ENCODE results near the gene STAT5A. TPM values are rescaled to one million over a fixed set of nuclear protein-coding genes. Genes with fewer than 3 reads are reported as not detected.
"Not testable (repeated sequence)": the region's sequence is repeated elsewhere in the genome, so short reads cannot be mapped to it uniquely, and the experiment has no call there.

The STAT5A gene
- total RNA-seq: 10 to 100 TPM in 3 of 4 donors, 1 to 10 TPM in 1; 7.3 to 34.3 (median 14.0) TPM

DNA sequence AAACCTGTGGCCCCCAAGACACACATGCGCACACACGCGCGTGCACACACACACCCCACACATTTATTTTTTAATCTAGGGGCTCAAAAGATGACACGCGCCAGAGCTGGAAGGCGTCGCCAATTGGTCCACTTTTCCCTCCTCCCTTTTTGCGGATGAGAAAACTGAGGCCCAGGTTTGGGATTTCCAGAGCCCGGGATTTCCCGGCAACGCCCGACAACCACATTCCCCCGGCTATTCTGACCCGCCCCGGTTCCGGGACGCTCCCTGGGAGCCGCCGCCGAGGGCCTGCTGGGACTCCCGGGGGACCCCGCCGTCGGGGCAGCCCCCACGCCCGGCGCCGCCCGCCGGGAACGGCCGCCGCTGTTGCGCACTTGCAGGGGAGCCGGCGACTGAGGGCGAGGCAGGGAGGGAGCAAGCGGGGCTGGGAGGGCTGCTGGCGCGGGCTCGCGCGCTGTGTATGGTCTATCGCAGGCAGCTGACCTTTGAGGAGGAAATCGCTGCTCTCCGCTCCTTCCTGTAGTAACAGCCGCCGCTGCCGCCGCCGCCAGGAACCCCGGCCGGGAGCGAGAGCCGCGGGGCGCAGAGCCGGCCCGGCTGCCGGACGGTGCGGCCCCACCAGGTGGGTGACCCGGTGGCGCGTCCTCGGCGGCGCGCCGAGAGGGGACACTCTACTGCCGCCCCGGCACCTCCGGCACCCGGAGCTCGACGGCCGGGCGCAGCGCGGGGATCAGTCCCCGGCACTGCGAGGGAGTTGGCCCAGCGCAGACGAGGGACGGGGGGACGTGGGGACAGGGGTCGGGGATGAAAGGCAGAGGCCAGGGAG lies at the start of gene STAT5A:
STAT5A (plus strand) TSS at position 522 of the 826 bp plus-strand sequence. CDS start 914 bp downstream, outside the sequence.
- peaks cover 0 to 16% (median 0%) of the 10 kb centered on the region in 3 donors for H3K36me3 ChIP-seq
- H3K27me3 ChIP-seq: no peaks in the 10 kb centered on the region
- 12 to 15% methylated on average over 9 to 10 of the region's 88 CpGs for WGBS, 2 donors
- H3K27ac ChIP-seq: peak within 1 kb of the TSS; percentile 79 to 94 (median 87)
- H3K9me3 ChIP-seq: no peaks in the 10 kb centered on the region
- H3K4me3 ChIP-seq: peak within 1 kb of the TSS; percentile 55 to 85 (median 62)
- peaks cover 34 to 69% (median 35%) of the 10 kb centered on the region in 3 donors for H3K4me1 ChIP-seq
- peak in 2 of 4 donors; percentile 90 to 91 for TF ChIP-seq POLR2A (IDR thresholded peaks at IDR 0.05)
- TF ChIP-seq, protein P1, sequence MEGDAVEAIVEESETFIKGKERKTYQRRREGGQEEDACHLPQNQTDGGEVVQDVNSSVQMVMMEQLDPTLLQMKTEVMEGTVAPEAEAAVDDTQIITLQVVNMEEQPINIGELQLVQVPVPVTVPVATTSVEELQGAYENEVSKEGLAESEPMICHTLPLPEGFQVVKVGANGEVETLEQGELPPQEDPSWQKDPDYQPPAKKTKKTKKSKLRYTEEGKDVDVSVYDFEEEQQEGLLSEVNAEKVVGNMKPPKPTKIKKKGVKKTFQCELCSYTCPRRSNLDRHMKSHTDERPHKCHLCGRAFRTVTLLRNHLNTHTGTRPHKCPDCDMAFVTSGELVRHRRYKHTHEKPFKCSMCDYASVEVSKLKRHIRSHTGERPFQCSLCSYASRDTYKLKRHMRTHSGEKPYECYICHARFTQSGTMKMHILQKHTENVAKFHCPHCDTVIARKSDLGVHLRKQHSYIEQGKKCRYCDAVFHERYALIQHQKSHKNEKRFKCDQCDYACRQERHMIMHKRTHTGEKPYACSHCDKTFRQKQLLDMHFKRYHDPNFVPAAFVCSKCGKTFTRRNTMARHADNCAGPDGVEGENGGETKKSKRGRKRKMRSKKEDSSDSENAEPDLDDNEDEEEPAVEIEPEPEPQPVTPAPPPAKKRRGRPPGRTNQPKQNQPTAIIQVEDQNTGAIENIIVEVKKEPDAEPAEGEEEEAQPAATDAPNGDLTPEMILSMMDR (IDR thresholded peaks at IDR 0.05): peak in 2 of 6 experiments; percentile 6 to 12
- peak; percentile 43 for DNase-seq
- intact Hi-C loops (cut with DNase I): no loop called here

DNA sequence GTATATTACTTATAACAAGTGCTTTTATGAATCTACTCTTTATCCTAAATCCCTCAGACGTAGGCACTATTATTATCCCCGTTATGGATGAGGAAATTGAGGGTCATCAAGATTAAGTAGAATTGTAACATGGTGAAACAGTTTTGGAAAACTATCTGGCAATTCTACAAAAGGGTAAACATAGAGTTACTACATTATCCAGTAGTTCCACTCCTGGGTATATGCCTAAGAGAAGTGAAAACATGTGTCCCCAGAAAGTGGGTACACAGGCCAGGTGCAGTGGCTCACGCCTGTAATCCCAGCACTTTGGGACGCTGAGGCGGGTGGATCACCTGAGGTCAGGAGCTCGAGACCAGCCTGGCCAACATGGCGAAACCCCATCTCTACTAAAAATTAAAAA lies 48.7 kb upstream of the STAT5A start:
- H3K36me3 ChIP-seq; DNase-seq; H3K9me3 ChIP-seq; H3K27ac ChIP-seq; intact Hi-C loops (cut with DNase I); H3K4me3 ChIP-seq; H3K27me3 ChIP-seq: not testable (repeated sequence)
- H3K4me1 ChIP-seq: peaks cover 0 to 14% (median 0%) of the 10 kb centered on the region in 3 donors
- WGBS, 2 donors: 88 to 89% methylated on average over 7 of the region's 7 CpGs

DNA sequence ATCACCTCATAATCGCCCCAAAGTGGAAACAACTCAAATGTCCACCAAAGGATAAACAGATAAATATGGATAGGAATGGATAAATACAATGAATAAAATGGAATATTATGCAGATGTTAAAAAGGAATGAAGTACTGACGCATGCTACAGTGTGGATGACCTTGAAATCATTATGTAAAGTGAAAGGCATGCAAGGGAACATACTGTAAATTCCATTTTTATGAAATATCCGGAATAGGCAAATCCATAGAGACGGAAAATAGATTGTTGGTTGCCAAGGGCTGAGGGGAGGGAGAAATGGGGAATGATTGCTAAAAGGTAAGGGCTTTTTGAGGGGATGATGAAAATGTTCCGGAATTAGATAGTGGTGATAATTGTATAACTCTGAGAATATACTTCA lies 48.1 kb upstream of the STAT5A start:
- intact Hi-C loops (cut with DNase I): no loop called here
- 78 to 86% methylated on average over 5 of the region's 5 CpGs for WGBS, 2 donors

DNA sequence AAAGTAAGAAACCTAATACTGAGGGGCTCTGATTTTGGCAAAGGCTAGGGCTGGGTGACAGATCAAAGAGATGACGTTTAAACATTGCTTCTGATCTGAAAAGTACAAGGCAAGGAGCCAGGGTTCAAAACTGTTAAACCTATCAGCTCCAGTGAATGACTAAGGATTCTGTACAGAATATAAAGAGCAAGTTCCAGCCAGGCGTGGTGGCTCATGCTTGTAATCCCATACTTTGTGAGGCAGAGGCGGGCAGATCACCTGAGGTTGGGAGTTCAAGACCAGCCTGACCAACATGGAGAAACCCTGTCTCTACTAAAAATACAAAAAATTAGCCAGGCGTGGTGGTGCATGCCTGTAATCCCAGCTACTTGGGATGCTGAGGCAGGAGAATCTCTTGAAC lies 47.4 kb upstream of the STAT5A start:
- peaks cover 0 to 17% (median 0%) of the 10 kb centered on the region in 3 donors for H3K4me1 ChIP-seq
- H3K36me3 ChIP-seq; intact Hi-C loops (cut with DNase I); DNase-seq; H3K27me3 ChIP-seq; H3K9me3 ChIP-seq; H3K4me3 ChIP-seq; H3K27ac ChIP-seq: not testable (repeated sequence)
- WGBS, 2 donors: 62% methylated on average over 4 of the region's 4 CpGs

More for the DNA sequence above, 48.1 kb upstream of the STAT5A start:
- TF ChIP-seq, protein P1 (IDR thresholded peaks at IDR 0.05): no peak
- no peak for TF ChIP-seq POLR2A (IDR thresholded peaks at IDR 0.05)
- no peaks in the 10 kb centered on the region for H3K27me3 ChIP-seq
- H3K9me3 ChIP-seq: no peaks in the 10 kb centered on the region
- H3K27ac ChIP-seq: no peak overlapping the region
- no peaks in the 10 kb centered on the region for H3K36me3 ChIP-seq
- no peak overlapping the region for H3K4me3 ChIP-seq
- peaks cover 0 to 14% (median 0%) of the 10 kb centered on the region in 3 donors for H3K4me1 ChIP-seq
- DNase-seq: no peak

DNA sequence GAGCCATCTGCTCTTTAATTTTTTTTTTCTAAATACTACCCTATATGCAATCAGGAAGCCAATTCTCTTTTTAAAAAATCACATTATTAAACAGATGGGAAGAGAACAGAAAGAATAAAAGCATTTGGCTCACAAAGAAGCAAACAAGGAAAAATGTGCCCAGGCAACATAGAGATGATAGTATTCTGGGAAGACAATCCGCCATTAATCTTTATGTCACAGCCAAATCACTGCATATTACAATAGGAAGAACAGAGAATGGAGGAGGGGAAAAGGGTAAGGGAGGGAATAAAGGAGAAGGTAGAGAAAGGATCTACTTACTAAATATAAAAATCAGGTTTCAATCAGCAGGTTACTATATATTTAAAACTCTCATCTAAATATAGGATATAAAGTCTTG lies 46.4 kb upstream of the STAT5A start:
- Histone ChIP-seq H3K27ac (no peak overlapping the region), H3K4me3 (no peak overlapping the region), H3K4me1 (peaks cover 0 to 27% (median 3%) of the 10 kb centered on the region in 3 donors), H3K36me3 (no peaks in the 10 kb centered on the region), H3K9me3 (no peaks in the 10 kb centered on the region), H3K27me3 (no peaks in the 10 kb centered on the region)
- no peak for DNase-seq
- 91 to 100% methylated on average over 1 of the region's 1 CpG for WGBS, 2 donors
- TF ChIP-seq, protein P1 (IDR thresholded peaks at IDR 0.05): no peak
- no peak for TF ChIP-seq POLR2A (IDR thresholded peaks at IDR 0.05)
- intact Hi-C loops (cut with DNase I): no loop called here

DNA sequence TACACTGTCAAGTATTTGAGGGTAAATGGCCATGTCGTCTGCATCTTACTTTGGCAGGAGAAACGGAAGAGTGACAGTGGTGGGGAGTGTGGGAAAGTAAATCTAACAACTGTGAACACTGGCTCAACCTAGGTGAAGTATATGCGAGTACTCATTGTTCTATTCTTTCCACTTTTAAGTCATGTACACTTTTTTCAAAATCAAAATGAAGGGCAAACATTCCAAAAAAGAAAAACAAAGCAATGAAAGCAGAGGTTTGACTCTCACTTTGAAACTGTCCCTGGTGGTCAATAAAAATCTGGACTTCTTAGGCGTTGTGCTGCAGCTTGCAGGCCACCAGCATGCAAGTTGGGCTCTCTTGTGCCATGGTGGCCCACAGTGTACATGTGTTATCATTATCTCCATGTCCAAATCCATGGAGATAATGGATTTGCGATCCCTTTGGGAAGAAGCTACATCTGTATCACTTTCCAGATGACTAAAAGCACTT lies 44.8 kb upstream of the STAT5A start:
- Histone ChIP-seq H3K36me3 (no peaks in the 10 kb centered on the region), H3K27ac (no peak overlapping the region)
- intact Hi-C loops (cut with DNase I): no loop called here

DNA sequence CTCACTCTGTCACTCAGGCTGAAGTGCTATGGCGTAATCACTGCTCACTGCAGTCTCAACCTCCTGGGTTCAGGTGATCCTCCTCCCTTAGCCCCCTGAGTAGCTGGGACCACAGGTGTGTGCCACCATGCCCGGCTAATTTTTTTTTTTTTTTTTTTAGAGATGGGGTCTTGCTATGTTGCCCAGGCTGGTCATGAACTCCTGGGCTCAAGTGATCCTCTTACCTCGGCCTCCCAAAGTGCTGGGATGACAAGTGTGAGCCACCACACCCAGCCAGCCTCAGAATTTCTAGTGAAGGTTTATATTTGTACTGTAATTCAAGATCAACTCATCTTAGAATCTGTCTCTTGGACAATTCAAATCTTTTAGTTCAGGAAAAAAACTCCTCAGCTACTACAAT lies 44.2 kb upstream of the STAT5A start:
- H3K4me3 ChIP-seq; H3K27ac ChIP-seq; H3K27me3 ChIP-seq; DNase-seq; H3K9me3 ChIP-seq; intact Hi-C loops (cut with DNase I); H3K36me3 ChIP-seq: not testable (repeated sequence)
- WGBS, 2 donors: 96 to 100% methylated on average over 3 of the region's 3 CpGs
- H3K4me1 ChIP-seq: peaks cover 0 to 49% (median 16%) of the 10 kb centered on the region in 3 donors

More for the DNA sequence above, 44.8 kb upstream of the STAT5A start:
- no peak for DNase-seq
- WGBS, 2 donors: 76 to 86% methylated on average over 5 of the region's 5 CpGs
- no peak for TF ChIP-seq POLR2A (IDR thresholded peaks at IDR 0.05)
- no peaks in the 10 kb centered on the region for H3K27me3 ChIP-seq
- H3K4me3 ChIP-seq: no peak overlapping the region
- H3K9me3 ChIP-seq: no peaks in the 10 kb centered on the region
- H3K4me1 ChIP-seq: peaks cover 0 to 44% (median 13%) of the 10 kb centered on the region in 3 donors

DNA sequence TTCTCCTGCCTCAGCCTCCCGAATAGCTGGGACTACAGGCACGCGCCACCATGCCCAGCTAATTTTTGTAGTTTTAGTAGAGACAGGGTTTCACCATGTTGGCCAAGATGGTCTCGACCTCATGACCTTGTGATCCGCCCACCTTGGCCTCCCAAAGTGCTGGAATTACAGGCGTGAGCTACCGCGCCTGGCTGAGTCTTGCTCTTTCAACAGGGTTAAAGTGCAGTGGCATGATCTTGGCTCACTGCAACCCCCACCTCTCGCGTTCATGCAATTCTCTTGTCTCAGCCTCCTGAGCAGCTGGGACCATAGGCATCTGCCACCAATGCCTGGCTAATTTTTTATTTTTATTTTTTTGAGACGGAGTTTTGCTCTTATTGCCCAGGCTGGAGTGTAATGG lies 43.1 kb upstream of the STAT5A start:
- intact Hi-C loops (cut with DNase I); H3K27me3 ChIP-seq; H3K36me3 ChIP-seq; H3K27ac ChIP-seq; H3K4me3 ChIP-seq; DNase-seq; H3K9me3 ChIP-seq: not testable (repeated sequence)
- 95% methylated on average over 11 of the region's 11 CpGs for WGBS, 2 donors
- H3K4me1 ChIP-seq: peaks cover 0 to 59% (median 20%) of the 10 kb centered on the region in 3 donors
